NOMO-1 treated with DMSO at 0.1 percent for 48 hours (cell line): ENCODE measurements around the gene CTRB2.
A peak's percentile ranks its signal among the peaks of the same experiment; 100 is the strongest.
"Not testable (repeated sequence)": the region's sequence is repeated elsewhere in the genome, so short reads cannot be mapped to it uniquely, and the experiment has no call there.

Experiments used
- DNase-seq: peaks from one replicate; lab custom pipeline; 2025; ENCODE audit not compliant: unreplicated experiment; lab: John Stamatoyannopoulos, UW

Gene CTRB2

GRCh38 chr16:75205961-75206748 lies 806 bp downstream of the CTRB2 start:
- DNase-seq = not testable (repeated sequence)

DNA sequence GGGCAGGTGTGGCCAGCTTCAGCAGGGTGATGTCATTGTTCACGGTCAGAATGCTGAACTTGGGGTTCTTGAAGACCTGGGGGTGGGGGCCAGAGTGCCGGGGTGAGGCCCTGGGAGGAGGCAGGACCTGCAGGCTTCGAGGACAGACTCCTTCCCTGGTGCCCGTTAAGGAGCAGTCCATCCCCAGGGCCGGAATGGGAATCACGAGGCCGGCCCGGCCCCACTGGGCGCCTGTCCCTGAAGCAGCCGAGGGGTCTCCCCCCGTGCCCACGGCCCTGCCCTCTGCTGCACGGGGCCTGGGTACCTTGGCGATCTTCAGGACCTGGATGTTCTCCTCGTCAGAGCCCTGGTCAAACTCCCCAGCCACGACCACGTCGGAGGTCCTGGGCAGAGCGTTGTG lies 1.5 kb downstream of the CTRB2 start:
- DNase-seq = not testable (repeated sequence)

- not testable (repeated sequence) for DNase-seq
Measured at GRCh38 chr16:75204905-75205304, 2.1 kb downstream of the CTRB2 start.

DNA sequence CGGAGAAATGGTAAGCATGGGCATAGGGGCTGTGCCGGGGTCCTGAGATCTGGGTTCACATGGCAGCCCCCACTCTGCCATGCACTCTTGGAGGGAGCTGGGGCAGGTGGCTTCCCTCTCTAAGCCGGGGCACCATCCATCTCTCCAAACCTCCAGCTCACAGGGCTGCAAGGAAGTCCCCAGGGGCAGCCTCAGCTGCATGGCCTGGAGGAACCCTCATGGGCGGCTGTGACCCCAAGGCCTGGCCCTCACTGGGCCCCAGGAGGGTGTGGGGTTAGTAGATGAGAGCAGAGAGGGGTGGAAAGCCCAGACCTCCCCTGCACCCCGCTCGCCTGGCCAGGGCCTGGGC lies 2.6 kb downstream of the CTRB2 start:
- DNase-seq = no peak

DNA sequence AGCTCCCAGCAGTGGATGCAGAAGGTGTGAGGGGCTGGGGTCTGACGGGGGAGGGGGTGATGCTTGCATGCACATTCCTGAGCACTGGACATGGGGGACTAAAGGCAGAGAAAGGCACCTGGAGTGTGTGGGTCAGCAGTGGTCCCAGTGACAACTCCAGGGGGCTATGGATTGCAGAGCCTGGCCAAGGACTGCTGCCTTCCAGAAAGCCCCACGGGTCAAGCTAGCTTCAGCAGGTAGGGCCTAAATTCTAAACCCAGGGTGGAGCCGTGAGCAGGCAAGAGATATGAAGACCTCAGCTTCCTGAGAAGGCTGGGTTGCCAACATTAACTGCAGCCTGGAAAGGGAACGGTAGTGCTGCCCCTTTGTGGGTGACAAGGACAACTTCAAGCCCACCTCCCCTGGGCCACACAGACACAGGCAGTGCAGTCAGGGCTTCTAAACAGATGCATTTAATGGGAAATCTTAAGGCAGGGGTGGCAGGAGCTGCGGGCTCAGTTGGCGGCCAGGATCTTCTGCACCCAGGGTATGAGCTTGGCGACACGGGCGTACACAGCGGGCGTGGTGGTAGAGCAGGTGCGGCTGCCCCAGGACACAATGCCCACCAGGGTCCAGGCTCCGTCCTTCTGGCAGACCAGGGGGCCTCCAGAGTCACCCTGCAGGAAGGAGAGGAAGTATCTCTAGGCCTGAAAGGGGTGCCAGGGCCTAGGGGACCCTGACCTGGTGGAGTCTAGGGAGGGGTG lies 3.1 kb downstream of the CTRB2 start:
- DNase-seq = no peak

DNA sequence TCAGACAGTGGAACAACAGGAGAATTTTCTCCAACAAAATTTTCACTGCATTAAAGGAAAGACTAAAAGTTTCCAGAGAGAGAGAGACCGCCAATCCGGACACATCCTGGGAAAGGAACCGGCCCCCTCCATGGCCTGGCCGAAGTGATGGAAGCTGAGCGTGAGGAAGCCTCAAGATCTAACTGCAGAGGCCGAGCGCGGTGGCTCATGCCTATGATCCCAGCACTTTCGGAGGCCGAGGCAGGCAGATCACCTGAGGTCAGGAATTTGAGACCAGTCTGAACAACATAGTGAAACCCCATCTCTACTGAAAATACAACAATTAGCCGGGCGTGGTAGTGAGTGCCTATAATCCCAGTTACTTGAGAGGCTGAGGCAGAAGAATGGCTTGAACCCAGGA lies 3.9 kb downstream of the CTRB2 start:
- DNase-seq = no peak

- no peak for DNase-seq
Measured at GRCh38 chr16:75202069-75202590, 4.8 kb downstream of the CTRB2 start.

GRCh38 chr16:75198135-75198600 lies 8.8 kb downstream of the CTRB2 start:
- no peak for DNase-seq

DNA sequence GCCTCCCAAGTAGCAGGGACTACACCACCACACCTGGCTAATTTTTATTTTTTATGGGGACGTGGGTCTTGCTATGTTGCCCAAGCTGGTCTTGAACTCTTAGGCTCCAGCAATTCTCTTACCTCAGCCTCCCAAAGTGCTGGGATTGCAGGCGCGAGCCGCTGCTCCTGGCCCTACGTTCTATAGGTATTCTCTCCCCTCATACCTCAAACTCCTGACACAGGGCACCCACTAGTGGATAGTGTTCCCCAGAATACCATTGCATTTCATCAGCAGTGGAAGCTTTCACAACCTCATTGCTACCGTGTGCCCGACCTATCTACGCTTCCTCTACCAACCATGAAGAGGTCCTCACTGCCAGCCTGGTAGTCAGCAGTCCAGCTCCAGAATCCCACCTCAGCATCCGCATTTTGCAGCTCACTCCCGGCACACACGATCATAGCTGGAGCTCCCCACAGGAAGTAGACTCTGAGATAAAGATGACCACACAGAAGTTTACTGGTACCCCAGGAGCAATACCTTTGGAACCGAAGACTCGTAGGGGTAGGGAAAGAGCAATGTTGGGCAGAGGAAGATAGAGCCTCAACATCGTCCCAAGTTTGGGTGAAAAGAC lies 9.3 kb downstream of the CTRB2 start:
- no peak for DNase-seq

- no peak for DNase-seq
Measured at GRCh38 chr16:75196836-75197235, 10.1 kb downstream of the CTRB2 start.

DNA sequence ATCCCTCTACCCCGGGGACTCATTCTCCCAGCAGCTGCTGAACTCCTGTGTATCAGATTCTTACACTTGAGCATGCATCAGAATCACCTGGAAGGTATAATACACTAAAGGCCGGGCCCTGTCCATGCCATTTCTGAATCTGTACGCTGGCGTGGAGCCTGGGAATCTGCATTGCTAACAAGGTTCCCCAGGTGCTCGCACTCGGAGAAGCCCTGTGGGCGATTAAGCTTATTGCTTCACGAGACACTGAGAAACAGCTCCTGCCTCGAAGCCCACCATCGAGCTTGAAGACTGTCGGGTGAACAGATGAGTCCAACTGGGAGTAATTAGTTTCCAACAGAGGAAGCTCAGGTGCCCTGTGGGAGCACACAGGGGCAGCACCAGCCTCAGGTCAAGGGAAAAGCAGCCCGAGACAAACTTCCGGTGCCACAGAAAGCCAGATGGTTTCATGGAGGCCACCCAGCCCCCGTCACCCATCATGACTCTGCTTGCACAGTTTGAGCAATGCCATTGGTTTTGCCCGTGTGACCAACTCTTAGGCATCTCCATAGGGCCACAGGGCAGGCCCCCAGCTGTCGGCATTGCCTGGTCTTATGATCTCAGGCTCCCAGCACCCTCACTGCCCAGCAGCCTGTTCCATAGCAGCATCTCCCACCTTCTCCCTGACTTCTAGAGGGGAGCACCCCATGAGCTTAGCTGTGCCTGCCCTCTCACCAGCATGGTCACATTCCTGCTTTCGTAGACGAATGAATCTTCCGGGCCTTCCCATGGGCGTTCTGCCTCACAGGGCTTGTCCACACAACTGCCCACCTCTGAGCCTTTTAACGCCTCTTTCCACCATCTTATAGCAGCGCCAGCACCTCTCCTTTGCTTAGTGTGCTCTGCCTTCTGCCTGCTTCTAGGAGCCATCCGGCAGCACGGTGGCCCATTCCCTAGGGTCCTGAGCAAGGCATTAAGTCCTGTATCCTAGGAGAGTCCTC lies 10.9 kb downstream of the CTRB2 start:
- no peak for DNase-seq

GRCh38 chr16:75193730-75194444 lies 13.1 kb downstream of the CTRB2 start:
- DNase-seq = no peak

DNA sequence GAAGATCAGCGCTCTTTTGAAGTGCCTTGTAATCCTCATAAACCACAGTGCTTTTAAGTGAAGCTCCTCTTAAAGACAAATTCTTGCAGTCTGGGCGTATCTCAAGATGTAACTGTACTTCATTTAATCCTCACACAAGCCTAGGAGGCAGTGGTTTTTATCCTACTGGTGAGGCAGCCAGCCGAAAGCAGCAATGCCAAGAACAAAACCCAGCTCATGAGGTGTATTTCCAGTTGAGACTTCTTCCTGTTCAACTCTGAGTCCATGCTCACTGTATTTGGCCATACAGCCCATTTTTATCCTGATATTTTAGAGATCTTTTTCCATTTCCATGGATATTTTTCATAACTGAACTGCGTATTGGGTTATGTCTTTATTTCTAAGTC lies 13.7 kb downstream of the CTRB2 start:
- no peak for DNase-seq

DNA sequence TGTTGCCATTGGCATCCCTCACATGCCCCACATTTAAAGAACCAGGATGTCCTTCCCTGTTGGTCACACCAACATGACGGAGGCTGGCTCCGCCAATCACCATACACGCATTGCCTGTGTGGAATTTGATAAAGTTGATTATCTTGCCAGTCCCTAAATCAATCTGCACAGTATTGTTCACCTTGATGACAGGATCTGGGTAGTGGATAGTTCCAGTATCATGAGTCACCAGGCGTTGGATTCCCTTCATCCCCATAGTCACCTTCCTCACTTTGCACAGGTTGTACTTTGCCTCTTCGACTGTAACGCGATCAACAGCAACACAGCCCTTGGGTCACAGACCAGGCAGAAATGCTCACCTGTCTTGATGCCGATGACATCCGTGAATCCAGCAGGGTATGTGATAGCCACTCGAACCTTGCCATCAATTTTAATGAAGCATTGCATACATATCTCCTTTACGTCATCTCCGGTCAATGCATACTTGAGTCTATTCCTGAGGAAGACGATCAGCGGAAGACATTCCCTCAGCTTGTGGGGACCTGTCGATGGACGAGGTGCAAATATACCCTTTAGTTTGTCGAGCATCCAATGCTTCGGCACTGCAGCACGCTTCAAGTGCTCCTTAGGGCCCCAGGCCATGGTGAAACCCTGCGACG lies 14.2 kb downstream of the CTRB2 start:
- no peak for DNase-seq

DNA sequence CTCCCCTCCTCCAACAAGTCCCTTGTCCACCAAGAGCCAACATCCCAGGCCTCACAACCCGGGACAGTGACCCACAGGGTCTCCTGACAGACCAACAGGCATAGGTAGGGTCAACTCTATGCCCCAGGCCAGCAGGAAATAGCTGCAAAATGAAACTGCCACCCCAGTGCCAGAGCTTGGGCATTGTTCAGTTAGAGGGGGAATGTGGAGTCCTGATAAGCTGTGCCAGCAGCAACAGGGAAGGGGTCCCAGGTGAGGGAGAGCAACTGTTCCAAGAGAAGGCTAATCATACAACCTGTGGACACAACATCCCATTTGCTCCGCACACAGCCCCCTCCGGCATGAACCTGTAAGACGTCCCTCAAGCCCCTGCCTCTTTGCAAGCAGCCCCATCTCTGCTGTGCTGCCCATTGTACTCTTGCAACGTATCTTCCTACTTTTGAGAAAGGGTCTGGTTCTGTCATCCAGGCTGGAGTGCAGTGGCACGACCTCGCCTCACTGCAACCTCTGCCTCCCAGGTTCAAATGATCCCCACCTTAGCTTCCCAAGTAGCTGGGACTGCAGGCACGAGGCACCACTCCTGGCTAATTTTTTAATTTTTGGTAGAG lies 17.2 kb downstream of the CTRB2 start:
- no peak for DNase-seq

- no peak for DNase-seq
Measured at GRCh38 chr16:75188832-75189477, 18.0 kb downstream of the CTRB2 start.

- peak; percentile 20 for DNase-seq
Measured at GRCh38 chr16:75181630-75182029, 25.3 kb downstream of the CTRB2 start.

DNA sequence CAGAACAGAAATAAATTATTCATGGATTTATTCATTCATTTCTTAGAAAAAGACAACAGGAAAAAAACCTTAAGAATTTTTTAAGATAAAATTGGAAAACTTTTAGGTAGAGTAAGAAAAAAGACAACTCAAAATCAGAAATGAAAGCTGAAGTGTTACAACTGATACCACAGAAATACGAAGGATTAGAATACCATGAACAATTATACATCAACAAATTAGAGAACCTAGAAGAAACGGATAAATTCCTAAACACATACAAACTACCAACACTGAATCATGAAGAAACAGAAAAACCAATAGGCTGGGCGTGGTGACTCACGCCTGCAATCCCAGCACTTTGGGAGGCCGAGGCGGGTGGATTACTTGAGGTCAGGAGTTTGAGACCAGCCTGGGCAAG lies 27.8 kb downstream of the CTRB2 start:
- no peak for DNase-seq

DNA sequence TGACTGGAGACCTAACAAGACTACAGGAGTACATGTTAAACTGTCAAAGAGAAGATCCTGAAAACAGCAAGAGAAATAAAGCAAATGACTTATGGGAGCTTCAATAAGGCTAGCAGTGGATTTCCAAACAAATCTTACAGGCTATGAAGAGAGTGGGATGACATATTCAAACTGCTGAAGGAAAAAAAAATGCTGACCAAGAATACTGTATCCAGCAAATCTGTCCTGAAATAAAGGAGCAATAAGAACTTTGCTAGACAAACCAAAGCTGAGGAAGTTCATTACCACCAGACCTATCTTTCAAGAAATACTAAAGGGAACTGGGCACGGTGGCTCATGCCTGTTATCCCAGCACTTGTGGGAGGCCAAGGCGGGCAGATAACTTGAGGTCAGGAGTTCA lies 30.0 kb downstream of the CTRB2 start:
- no peak for DNase-seq
